CD4-positive, alpha-beta T cell treated with Interferon gamma for 1 hour (primary cell): ENCODE measurements around the gene KLHL29.
"Not testable (repeated sequence)": the region's sequence is repeated elsewhere in the genome, so short reads cannot be mapped to it uniquely, and the experiment has no call there.

Source experiments
- DNase-seq: peaks from one replicate; pipeline ENCODE4 v3.0.0-alpha.2; 2020

The KLHL29 gene

GRCh38 chr2:23373666-23374065 is 11.3 kb upstream of the KLHL29 start:
- DNase-seq: no peak

DNA sequence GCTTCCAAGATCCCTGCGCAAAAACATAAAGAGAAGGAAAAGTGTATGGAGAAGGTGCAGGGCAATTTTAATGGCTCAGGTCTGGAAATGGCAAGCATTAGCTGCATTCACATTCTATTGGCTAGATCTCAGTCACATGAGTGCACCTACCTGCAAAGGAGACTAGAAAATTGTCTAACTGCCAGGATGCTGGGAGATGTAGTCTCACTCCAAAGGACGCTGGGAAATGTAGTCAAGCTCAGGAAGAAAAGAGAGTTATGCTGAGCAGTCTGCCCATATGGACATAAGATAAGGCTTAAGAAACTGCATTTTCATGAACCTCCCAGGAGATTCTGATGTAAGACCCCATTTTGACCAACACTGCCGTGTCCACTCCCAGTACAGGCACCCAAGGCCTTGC is 9.5 kb upstream of the KLHL29 start:
- no peak for DNase-seq

- no peak for DNase-seq
Observed at GRCh38 chr2:23376075-23376474, 8.9 kb upstream of the KLHL29 start.

DNA sequence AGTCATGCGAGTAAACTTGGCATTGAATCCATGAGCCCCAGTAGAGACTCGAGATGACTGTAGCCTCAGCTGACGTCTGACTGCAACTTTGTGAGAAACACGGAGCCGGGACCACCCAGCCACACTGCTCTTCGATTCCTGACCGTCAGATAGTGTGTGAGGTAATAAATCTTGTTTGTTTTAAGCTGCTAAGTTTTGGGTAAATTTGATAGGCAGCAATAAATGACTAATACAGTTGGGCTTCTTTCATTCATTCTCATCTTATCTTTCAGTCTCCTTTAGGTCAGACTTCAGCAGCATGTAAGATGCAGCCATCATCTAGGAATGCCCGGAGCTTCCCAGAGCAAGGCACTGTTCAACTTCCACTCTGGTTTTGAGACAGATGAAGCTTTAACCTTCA is 8.0 kb upstream of the KLHL29 start:
- no peak for DNase-seq

- DNase-seq: no peak
Observed at GRCh38 chr2:23377771-23378170, 7.2 kb upstream of the KLHL29 start.

DNA sequence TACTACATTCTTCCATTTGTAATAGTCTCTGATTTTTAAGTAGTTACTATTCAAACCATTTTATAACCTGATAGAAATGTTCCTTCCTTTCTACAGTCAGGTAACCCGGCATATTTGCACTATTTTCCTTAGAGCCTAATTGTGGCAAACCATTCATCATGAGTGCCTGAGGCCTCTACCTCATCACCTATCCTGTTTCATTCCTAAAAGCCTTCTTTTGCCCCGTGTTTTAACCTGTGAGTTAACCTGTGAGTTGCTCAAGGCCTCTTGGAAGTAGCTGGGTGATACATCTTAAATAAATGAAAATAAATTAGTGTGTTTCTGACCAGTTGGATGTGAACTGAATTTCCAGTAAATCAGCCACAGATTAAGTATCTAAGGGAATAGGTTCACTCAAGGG is 6.5 kb upstream of the KLHL29 start:
- no peak for DNase-seq

GRCh38 chr2:23379220-23379695 is 5.7 kb upstream of the KLHL29 start:
- DNase-seq: no peak

DNA sequence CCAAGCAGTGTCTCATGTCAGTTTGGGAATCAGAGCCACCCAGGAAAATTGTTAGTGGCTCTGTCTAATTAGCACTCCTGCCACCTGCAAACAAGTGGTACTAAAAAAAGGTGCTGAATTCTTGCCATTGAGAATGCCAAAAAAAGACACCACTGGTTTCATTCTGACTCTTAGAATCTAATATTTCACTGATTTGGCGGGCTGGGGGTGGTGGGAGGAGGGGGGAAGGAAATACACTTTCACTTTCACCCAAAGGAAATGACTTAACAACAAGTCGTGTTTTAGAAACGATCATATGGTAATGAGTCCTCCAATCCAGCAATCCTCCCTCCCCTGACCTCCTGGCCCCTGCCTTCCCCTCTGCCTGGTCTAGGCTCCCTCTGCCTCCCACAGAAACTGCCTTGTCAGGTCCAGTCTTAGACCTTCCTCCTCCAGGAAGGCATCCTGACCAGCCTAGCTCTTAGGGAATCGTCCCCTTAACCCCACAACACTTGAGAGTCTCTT is 4.4 kb upstream of the KLHL29 start:
- DNase-seq: no peak

DNA sequence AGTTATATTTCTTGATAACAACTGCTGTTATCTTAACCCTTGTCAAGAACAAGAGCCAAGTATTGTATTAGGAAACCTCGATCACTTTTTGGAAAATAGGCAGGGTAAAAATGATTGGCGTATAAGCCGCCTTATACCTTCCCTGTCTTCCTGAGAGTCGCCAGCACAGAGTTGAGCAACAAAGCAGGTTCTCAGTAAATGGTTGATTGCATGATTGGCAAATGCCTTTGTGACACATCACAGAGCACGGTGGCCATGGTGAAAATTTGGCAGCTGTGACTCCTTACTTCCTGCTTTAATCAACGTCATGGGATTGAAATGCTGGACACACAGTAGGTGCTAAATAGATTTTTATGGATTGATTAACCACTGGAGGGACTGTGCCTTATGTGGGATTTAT is 3.9 kb upstream of the KLHL29 start:
- peak; percentile 38 for DNase-seq

- DNase-seq: no peak
Observed at GRCh38 chr2:23381485-23381884, 3.5 kb upstream of the KLHL29 start.

GRCh38 chr2:23383100-23383499 is 1.9 kb upstream of the KLHL29 start:
- no peak for DNase-seq

DNA sequence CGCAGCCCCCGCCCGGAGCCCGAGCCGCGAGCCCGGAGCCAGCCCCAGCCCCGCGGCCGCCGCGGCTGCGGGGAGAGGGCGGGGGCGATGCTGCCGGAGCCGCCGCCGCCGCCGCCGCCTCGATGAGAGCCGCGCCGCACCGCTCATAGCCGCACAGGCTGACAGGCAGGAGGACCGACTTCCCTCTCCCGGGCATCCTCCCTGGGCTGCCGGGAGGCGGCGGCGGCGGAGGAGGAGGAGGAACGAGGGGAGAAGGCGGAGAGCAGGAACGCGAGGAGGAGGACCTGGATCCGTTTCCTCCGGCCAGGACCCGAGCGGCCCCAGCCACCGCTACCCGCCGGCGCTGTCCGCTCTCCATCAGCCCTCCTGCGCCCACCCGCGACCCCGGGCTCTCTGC is 370 bp downstream of the KLHL29 start:
- DNase-seq: no peak

- DNase-seq: no peak
Observed at GRCh38 chr2:23385748-23386338, 864 bp downstream of the KLHL29 start.

- DNase-seq: no peak
Observed at GRCh38 chr2:23386339-23387220, 1.6 kb downstream of the KLHL29 start.

DNA sequence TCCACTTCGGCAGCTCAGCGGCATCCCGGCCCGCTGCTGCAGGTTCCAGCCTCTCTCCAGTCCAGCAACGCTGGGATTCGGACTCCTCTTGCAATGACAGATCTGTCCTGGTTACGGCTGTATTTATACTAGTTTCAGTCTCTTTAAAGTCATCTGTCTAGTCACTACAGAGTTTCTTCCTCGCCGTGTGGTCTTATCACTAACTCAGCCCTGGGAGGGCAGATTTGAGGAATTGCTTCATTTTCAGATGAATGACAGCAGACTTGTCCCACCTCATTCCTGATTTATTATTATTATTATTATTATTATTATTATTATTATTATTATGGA is 2.2 kb downstream of the KLHL29 start:
- DNase-seq: no peak

- no peak for DNase-seq
Observed at GRCh38 chr2:23387845-23388244, 2.9 kb downstream of the KLHL29 start.

- DNase-seq: no peak
Observed at GRCh38 chr2:23388294-23388693, 3.3 kb downstream of the KLHL29 start.

GRCh38 chr2:23388756-23389514 is 4.0 kb downstream of the KLHL29 start:
- no peak for DNase-seq

- DNase-seq: no peak
Observed at GRCh38 chr2:23390152-23390551, 5.2 kb downstream of the KLHL29 start.

DNA sequence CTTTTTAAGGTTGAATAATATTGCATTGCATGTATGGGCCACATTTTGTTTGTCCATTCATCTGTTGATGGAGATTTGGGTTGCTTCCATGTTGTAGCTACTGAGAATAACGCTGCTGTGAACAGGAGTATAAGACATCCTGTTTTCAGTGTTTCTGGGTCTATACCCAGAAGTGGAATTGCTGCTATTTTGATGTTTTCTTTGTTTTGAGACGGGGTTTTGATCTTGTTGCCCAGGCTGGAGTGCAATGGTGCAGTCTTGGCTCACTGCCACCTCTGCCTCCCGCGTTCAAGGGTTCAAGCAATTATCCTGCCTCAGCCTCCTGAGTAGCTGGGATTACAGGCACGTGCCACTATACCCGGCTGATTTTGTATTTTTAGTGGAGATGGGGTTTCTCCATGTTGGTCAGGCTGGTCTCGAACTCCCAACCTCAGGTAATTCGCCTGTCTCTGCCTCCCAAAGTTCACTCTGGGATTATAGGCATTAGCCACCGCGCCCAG is 6.3 kb downstream of the KLHL29 start:
- DNase-seq: not testable (repeated sequence)

- DNase-seq: no peak
Observed at GRCh38 chr2:23393722-23394121, 8.7 kb downstream of the KLHL29 start.

DNA sequence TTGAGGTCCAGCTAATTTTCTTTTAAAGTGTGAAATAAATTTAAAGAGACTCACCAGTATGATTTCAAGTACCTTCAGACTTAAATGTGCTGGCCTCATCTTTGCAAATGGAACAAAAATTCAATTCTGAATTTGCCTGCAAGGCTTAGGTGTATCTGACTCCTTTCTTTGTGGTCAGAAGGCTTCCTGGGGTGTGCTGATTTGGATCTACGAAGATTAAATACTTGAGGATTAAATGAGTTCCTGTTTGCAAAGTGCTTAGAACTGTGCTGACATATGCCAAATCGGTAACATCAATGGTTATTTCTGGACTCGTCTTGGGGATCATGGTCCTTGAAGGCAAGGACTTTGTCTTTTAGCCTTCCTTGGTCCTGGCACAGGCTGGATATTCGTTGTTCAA is 9.7 kb downstream of the KLHL29 start:
- no peak for DNase-seq

- no peak for DNase-seq
Observed at GRCh38 chr2:23397478-23397877, 12.5 kb downstream of the KLHL29 start.
